A549 (cell line): Measurements from ENCODE around the gene SLC13A2. TPM values are rescaled to one million over a fixed set of nuclear protein-coding genes. Genes with fewer than 3 reads are reported as not detected.

Experiments
- ATAC-seq, 2 experiments: fragments of 200-7000 bp in 1 of 2; fragments of >200 bp in 1 of 2; cut with Nextera tagmentation in 1 of 2; cut with Tn5 transposase in 1 of 2; 3 replicates each; pipeline versions ENCODE4 v1.8.0 to v1.9.1; 2018 to 2020; ENCODE audit warnings: mild to moderate bottlenecking in 1 of 2, moderate library complexity in 1 of 2
- CTCF ChIA-PET: fragments of 300-600 bp; sonication (Branson Sonifier 250); formaldehyde crosslinking; extraction: SDS; loops from one replicate; lab custom pipeline; 2021; ENCODE audit warnings: antibody characterized with exemption, inconsistent platforms; lab: Yijun Ruan, JAX
- POLR2A ChIA-PET: fragments of 350-600 bp; formaldehyde crosslinking; extraction: SDS; loops from one replicate; lab custom pipeline; 2021; ENCODE audit warnings: antibody characterized with exemption, inconsistent platforms; lab: Yijun Ruan, JAX
- DNase-seq, 2 experiments: peaks; one replicate each; pipeline versions ENCODE4 v3.0.0 to v3.0.0-alpha.2; 2011 to 2016; ENCODE audit warnings: low read depth in 1 of 2, low spot score in 1 of 2
- FAIRE-seq: peaks from 2 replicates; lab custom pipeline; 2011; peaks lifted over from hg19 to GRCh38; lab: Jason Lieb, UNC
- H3K27ac ChIP-seq, 2 experiments: fragments of >200 bp; sonication (Bioruptor Twin); formaldehyde crosslinking; 3 replicates each; pipeline ENCODE4 v1.5.1; 2016 to 2017
- H3K4me1 ChIP-seq: fragments of >200 bp; sonication (Bioruptor Twin); formaldehyde crosslinking; 3 replicates; pipeline ENCODE4 v1.6.1; 2016
- H3K4me2 ChIP-seq: fragments of >200 bp; sonication (Bioruptor Twin); formaldehyde crosslinking; 3 replicates; pipeline ENCODE4 v1.6.1; 2016
- H3K4me3 ChIP-seq: fragments of >200 bp; sonication (Bioruptor Twin); formaldehyde crosslinking; 3 replicates; pipeline ENCODE4 v1.5.1; 2016
- H3K9me3 ChIP-seq: fragments of >200 bp; sonication (Bioruptor Twin); formaldehyde crosslinking; 3 replicates; pipeline ENCODE4 v1.6.1; 2016
- CEBPB ChIP-seq, 2 experiments: fragments of >200 bp in 1 of 2; sonication (Bioruptor Twin) in 1 of 2; formaldehyde crosslinking in 1 of 2; IDR thresholded peaks; 2 replicates each; pipeline ENCODE4 v1.6.1; 2012 to 2016
- CHD2 ChIP-seq: fragments of 150-350 bp; IDR thresholded peaks from 2 replicates; pipeline ENCODE4 v1.6.1; 2014; ENCODE audit warnings: low read length; ENCODE audit not compliant: partially characterized antibody
- EHF ChIP-seq: fragments of 250-450 bp; sonication (Bioruptor Pico); IDR thresholded peaks from 2 replicates; pipeline ENCODE4 v1.5.0; 2020; ENCODE audit warnings: mild to moderate bottlenecking
- EHMT2 ChIP-seq: fragments of 200-600 bp; sonication (generic); IDR thresholded peaks from 2 replicates; pipeline ENCODE4 v1.6.1; 2016; ENCODE audit warnings: antibody characterized with exemption, low read depth, mild to moderate bottlenecking, moderate library complexity
- EP300 ChIP-seq, 2 experiments: fragments of >200 bp; sonication (Bioruptor Twin); formaldehyde crosslinking; IDR thresholded peaks; 2 replicates in 1 of 2; 3 replicates in 1 of 2; pipeline ENCODE4 v1.6.1; 2016 to 2017
- ESRRA ChIP-seq: fragments of 150-350 bp; IDR thresholded peaks from 2 replicates; pipeline ENCODE4 v1.6.1; 2014; ENCODE audit warnings: mild to moderate bottlenecking, low read length, borderline replicate concordance
- HDAC2 ChIP-seq: fragments of 200-600 bp; sonication (generic); IDR thresholded peaks from 2 replicates; pipeline ENCODE4 v1.6.1; 2016
- HOXB13 ChIP-seq: fragments of 250-450 bp; sonication (Bioruptor Pico); IDR thresholded peaks from 2 replicates; pipeline ENCODE4 v1.5.0; 2020; ENCODE audit warnings: low read depth, mild to moderate bottlenecking, moderate library complexity
- KDM1A ChIP-seq: fragments of 200-600 bp; sonication (generic); IDR thresholded peaks from 2 replicates; pipeline ENCODE4 v1.6.1; 2016; ENCODE audit warnings: low read depth, mild to moderate bottlenecking
- MAFK ChIP-seq: fragments of 450-650 bp; IDR thresholded peaks from 2 replicates; pipeline ENCODE4 v1.6.1; 2014; ENCODE audit not compliant: partially characterized antibody
- MYC ChIP-seq: IDR thresholded peaks from 2 replicates; pipeline ENCODE4 v1.6.1; 2012; ENCODE audit warnings: mild to moderate bottlenecking, inconsistent platforms, low read length, improper control_type of control experiment, borderline replicate concordance
- RFX5 ChIP-seq: fragments of 450-650 bp; IDR thresholded peaks from 2 replicates; pipeline ENCODE4 v1.7.1; 2014; ENCODE audit warnings: antibody characterized with exemption, mild to moderate bottlenecking, moderate library complexity
- ZC3H11A ChIP-seq: fragments of 450-650 bp; IDR thresholded peaks from 2 replicates; pipeline ENCODE4 v1.6.1; 2014; ENCODE audit warnings: antibody characterized with exemption, mild to moderate bottlenecking
- ZFP36 ChIP-seq: fragments of 450-650 bp; IDR thresholded peaks from 2 replicates; pipeline ENCODE4 v1.6.1; 2014; ENCODE audit warnings: borderline replicate concordance; ENCODE audit not compliant: partially characterized antibody
- WGBS: methylation state at CpG from one replicate; pipeline ENCODE4 v1.1.6; 2017; ENCODE audit errors: missing lambda C conversion rate; 5-methylcytosine and 5-hydroxymethylcytosine counted together
- polyA plus RNA-seq, 4 experiments: library from polyadenylated mRNA; depleted of rRNA in 3 of 4; stranded (reverse); fragments of >200 nt; fragmentation: RNase III in 1 of 4; extraction: RNeasy Plus Mini Kit Qiagen cat#74134 plus additional on column Dnase treatment in 1 of 4; gene quantifications; 2 replicates in 3 of 4; 3 replicates in 1 of 4; pipeline ENCODE4 v1.2.3, GENCODE V29; 2011 to 2017
- TF ChIP-seq, protein P1 (sequence below): fragments of >200 bp; sonication (Bioruptor Twin); formaldehyde crosslinking; IDR thresholded peaks from 3 replicates; pipeline ENCODE4 v1.5.1; 2016
- TF ChIP-seq, protein P2 (sequence below): fragments of 450-650 bp; IDR thresholded peaks from 2 replicates; pipeline ENCODE4 v1.6.1; 2014; ENCODE audit warnings: antibody characterized with exemption

Gene SLC13A2
- polyA plus RNA-seq, 2 of the 4 experiments (the other 2 are of a cell fraction): 0.06 TPM; not detected in 1

DNA sequence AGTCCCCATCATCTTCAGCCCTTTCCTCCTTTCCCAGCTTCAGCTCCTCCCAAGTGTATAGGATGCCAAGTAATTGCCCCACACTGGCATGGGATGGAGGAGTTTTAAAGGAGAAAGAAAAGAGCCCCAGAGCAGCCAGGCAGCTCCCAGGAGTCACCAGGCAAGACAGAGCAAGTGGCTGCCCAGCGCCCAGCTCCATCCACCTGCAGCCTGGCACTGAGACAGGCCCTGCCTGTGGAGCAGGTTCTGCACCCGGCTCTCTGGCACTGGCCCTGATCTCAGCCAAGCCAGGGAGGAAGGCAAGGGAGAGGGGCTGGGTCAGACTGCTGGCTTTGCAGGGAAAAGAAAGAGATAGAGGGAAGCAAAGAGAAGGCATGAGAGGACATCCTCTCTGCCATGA lies 54.4 kb downstream of the SLC13A2 start (continued):
- TF ChIP-seq, protein P1, sequence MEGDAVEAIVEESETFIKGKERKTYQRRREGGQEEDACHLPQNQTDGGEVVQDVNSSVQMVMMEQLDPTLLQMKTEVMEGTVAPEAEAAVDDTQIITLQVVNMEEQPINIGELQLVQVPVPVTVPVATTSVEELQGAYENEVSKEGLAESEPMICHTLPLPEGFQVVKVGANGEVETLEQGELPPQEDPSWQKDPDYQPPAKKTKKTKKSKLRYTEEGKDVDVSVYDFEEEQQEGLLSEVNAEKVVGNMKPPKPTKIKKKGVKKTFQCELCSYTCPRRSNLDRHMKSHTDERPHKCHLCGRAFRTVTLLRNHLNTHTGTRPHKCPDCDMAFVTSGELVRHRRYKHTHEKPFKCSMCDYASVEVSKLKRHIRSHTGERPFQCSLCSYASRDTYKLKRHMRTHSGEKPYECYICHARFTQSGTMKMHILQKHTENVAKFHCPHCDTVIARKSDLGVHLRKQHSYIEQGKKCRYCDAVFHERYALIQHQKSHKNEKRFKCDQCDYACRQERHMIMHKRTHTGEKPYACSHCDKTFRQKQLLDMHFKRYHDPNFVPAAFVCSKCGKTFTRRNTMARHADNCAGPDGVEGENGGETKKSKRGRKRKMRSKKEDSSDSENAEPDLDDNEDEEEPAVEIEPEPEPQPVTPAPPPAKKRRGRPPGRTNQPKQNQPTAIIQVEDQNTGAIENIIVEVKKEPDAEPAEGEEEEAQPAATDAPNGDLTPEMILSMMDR: no peak

DNA sequence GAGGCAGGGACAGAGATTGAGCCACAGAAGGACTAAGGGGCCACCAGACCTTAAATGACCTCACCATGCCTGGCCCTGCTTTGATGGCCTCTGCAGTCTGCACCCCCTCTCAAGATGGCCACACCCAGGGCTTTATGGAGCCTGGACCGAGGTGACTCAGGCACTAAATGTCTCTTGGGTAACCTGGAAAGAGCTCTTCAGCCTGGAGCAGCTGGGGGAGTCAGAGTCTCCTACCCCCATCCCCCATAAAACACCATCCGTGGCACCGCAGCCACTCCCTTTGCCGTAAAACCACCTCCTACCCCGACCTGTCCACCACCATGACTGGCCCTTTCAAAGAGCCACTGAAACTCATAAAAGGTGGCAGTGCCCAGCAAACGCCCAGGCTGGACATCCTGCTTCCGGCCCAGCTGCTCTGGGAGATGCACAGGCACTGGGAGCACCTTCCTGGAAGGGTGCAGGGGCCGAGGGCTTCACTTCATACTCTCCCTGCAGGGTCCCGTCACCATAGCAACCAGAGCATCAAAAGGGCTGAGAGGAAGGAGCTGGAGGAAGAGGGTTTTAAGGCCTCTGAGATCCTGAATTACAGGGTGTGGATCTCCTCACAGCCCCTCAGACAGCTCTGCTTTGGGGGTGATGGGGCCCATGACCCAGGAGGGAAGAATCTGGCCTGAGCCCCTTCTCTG lies 55.0 kb downstream of the SLC13A2 start:
- H3K9me3 ChIP-seq: no peaks in the 10 kb centered on the region
- no peak for FAIRE-seq
- peak overlapping the region in 1 of 2 experiments; percentile 7; a peak in 3 of 6 replicates for H3K27ac ChIP-seq
- POLR2A ChIA-PET: no interaction called here
- peaks cover 31% of the 10 kb centered on the region for H3K4me1 ChIP-seq
- WGBS: 54% methylated on average over 9 of the region's 9 CpGs
- ATAC-seq: peak in 1 of 2 experiments; percentile 31; a peak in 2 of 6 replicates
- CTCF ChIA-PET: interaction anchor here (0.6 to 15.1 kb wide), 7 partner anchors 9 to 112 kb away, joined by 3 to 143 read pairs (median 7); no protein-coding TSS in a partner anchor
- no peak overlapping the region for H3K4me2 ChIP-seq
- TF ChIP-seq MYC (no peak), MAFK (no peak), EHF (no peak), HDAC2 (no peak), ZC3H11A (no peak), HOXB13 (CRISPR knock-in tag) (no peak), CHD2 (no peak), ZFP36 (no peak), KDM1A (no peak), EHMT2 (no peak), RFX5 (no peak), EP300 (IDR thresholded peaks at IDR 0.05) (no peak)
- TF ChIP-seq, protein P1: no peak
- TF ChIP-seq, protein P2, sequence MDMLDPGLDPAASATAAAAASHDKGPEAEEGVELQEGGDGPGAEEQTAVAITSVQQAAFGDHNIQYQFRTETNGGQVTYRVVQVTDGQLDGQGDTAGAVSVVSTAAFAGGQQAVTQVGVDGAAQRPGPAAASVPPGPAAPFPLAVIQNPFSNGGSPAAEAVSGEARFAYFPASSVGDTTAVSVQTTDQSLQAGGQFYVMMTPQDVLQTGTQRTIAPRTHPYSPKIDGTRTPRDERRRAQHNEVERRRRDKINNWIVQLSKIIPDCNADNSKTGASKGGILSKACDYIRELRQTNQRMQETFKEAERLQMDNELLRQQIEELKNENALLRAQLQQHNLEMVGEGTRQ: no peak
- TF ChIP-seq, all 56 proteins: peak for 0
- DNase-seq: no peak
- H3K4me3 ChIP-seq: no peak overlapping the region

DNA sequence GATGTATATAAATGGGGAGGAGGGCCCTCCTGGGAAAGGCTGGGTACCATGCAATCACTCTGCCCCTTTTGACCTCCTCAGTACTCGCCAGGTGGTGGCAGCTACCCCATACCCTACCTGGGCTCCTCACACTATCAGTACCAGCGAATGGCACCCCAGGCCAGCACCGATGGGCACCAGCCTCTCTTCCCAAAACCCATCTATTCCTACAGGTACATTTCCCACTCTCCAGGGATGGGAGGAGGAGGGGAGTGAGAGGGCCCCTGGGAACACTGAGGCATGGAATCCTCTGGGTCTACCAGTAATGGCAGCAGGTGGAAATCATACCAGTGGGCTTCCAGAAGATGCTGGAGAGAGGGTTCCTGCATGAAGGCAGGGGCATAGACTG lies 55.6 kb downstream of the SLC13A2 start:
- H3K4me3 ChIP-seq: no peak overlapping the region
- H3K4me1 ChIP-seq: peaks cover 31% of the 10 kb centered on the region
- ATAC-seq (no peak), DNase-seq (no peak), FAIRE-seq (no peak)
- ChIA-PET POLR2A (no interaction called here), CTCF (interaction anchor here (0.7 to 15.1 kb wide), 8 partner anchors 8 to 112 kb away, joined by 3 to 143 read pairs (median 6); no protein-coding TSS in a partner anchor)
- 78% methylated on average over 3 of the region's 3 CpGs for WGBS
- no peaks in the 10 kb centered on the region for H3K9me3 ChIP-seq
- TF ChIP-seq ESRRA (no peak), CEBPB (IDR thresholded peaks at IDR 0.05) (no peak)
- H3K4me2 ChIP-seq: no peak overlapping the region
- no peak overlapping the region for H3K27ac ChIP-seq
